Amygdala (tissue), 56 donors: Measurements from ENCODE around the gene ADIRF.
"Not testable (repeated sequence)": the region's sequence is repeated elsewhere in the genome, so short reads cannot be mapped to it uniquely, and the experiment has no call there.

Experiments used
- DNase-seq, 56 donors: peaks; one replicate each; lab custom pipeline; 2025; lab: John Stamatoyannopoulos, UW

ADIRF gene

GRCh38 chr10:86974484-86974883, 6.2 kb downstream of the ADIRF start:
- DNase-seq, result no peak

GRCh38 chr10:86976362-86977056, 8.2 kb downstream of the ADIRF start:
- DNase-seq, result no peak

- DNase-seq, result not testable (repeated sequence)
These were observed 10.2 kb downstream of the ADIRF start for GRCh38 chr10:86978457-86978856.

GRCh38 chr10:86979296-86979818, 11.1 kb downstream of the ADIRF start:
- DNase-seq, result no peak

GRCh38 chr10:86979977-86980448, 11.7 kb downstream of the ADIRF start:
- no peak for DNase-seq

- not testable (repeated sequence) for DNase-seq
These were observed 12.7 kb downstream of the ADIRF start for GRCh38 chr10:86981020-86981419.

GRCh38 chr10:86981716-86982115, 13.4 kb downstream of the ADIRF start:
- no peak for DNase-seq

- not testable (repeated sequence) for DNase-seq
These were observed 16.2 kb downstream of the ADIRF start for GRCh38 chr10:86984498-86984897.

- DNase-seq, result no peak
These were observed 20.2 kb downstream of the ADIRF start for GRCh38 chr10:86988520-86988919.

- DNase-seq, result not testable (repeated sequence)
These were observed 23.1 kb downstream of the ADIRF start for GRCh38 chr10:86991362-86991761.

GRCh38 chr10:86992456-86992855, 24.2 kb downstream of the ADIRF start:
- DNase-seq, result no peak

- DNase-seq, result no peak
These were observed 24.6 kb downstream of the ADIRF start for GRCh38 chr10:86992929-86993328.

- DNase-seq, result not testable (repeated sequence)
These were observed 31.6 kb downstream of the ADIRF start for GRCh38 chr10:86999802-87000403.

- DNase-seq, result no peak
These were observed 32.2 kb downstream of the ADIRF start for GRCh38 chr10:87000491-87000890.

GRCh38 chr10:87007124-87007523, 38.8 kb downstream of the ADIRF start:
- not testable (repeated sequence) for DNase-seq

- DNase-seq, result not testable (repeated sequence)
These were observed 39.4 kb downstream of the ADIRF start for GRCh38 chr10:87007674-87008073.

GRCh38 chr10:87008303-87008702, 40.0 kb downstream of the ADIRF start:
- DNase-seq, result not testable (repeated sequence)

GRCh38 chr10:87009134-87009696, 40.9 kb downstream of the ADIRF start:
- DNase-seq, result not testable (repeated sequence)

GRCh38 chr10:87013528-87013927, 45.2 kb downstream of the ADIRF start:
- DNase-seq, result not testable (repeated sequence)

- not testable (repeated sequence) for DNase-seq
These were observed 46.9 kb downstream of the ADIRF start for GRCh38 chr10:87014986-87015716.

GRCh38 chr10:87018127-87018526, 49.8 kb downstream of the ADIRF start:
- not testable (repeated sequence) for DNase-seq
